HEK293 (cell line): ENCODE data around the gene SCRT2.
"Not testable (repeated sequence)": the region's sequence is repeated elsewhere in the genome, so short reads cannot be mapped to it uniquely, and the experiment has no call there.

Source experiments
- CTCF ChIA-PET: fragments of 350-600 bp; formaldehyde crosslinking; extraction: SDS; loops from one replicate; lab custom pipeline; 2021; ENCODE audit warnings: antibody characterized with exemption; lab: Yijun Ruan, JAX
- POLR2A ChIA-PET: fragments of 300-600 bp; formaldehyde crosslinking; extraction: SDS; loops from one replicate; lab custom pipeline; 2020; ENCODE audit warnings: antibody characterized with exemption, inconsistent platforms; lab: Yijun Ruan, JAX
- H3K27ac ChIP-seq: fragments of 200-500 bp; sonication (Bioruptor generic); 2 replicates; pipeline ENCODE4 v1.5.1; 2014; ENCODE audit warnings: low read depth, low read length, control low read depth, inconsistent platforms; ENCODE audit errors: extremely low read depth
- H3K36me3 ChIP-seq, 2 experiments: fragments of 200-500 bp in 1 of 2; sonication (Bioruptor generic) in 1 of 2; 1 replicate in 1 of 2; 2 replicates in 1 of 2; pipeline ENCODE4 v1.5.1; 2014 to 2017; ENCODE audit warnings: inconsistent platforms in 2 of 2, low read length in 2 of 2; ENCODE audit not compliant: control insufficient read depth in 2 of 2, insufficient read depth in 1 of 2
- H3K4me1 ChIP-seq: fragments of 200-500 bp; sonication (Bioruptor generic); 2 replicates; pipeline ENCODE4 v1.5.1; 2014; ENCODE audit warnings: mild to moderate bottlenecking, low read length, inconsistent platforms; ENCODE audit not compliant: control insufficient read depth, insufficient read depth
- H3K4me3 ChIP-seq: 2 replicates; pipeline ENCODE4 v1.5.1; 2011; ENCODE audit warnings: low read depth, mild to moderate bottlenecking, control low read depth, low read length, moderate library complexity
- H3K9me3 ChIP-seq: fragments of 200-500 bp; sonication (Bioruptor generic); 2 replicates; pipeline ENCODE4 v1.5.1; 2014; ENCODE audit warnings: low read depth, low read length, inconsistent platforms; ENCODE audit not compliant: control insufficient read depth, insufficient read depth
- GLIS1 ChIP-seq: fragments of 450-650 bp; formaldehyde crosslinking; IDR thresholded peaks from 2 replicates; pipeline ENCODE4 v1.5.1; 2016; ENCODE audit warnings: missing biosample characterization, missing genetic modification characterization
- PATZ1 ChIP-seq: fragments of 450-650 bp; formaldehyde crosslinking; IDR thresholded peaks from 2 replicates; pipeline ENCODE4 v1.5.1; 2016; ENCODE audit warnings: missing biosample characterization, missing genetic modification characterization
- SP2 ChIP-seq: fragments of 450-650 bp; formaldehyde crosslinking; IDR thresholded peaks from 2 replicates; pipeline ENCODE4 v1.5.1; 2016; ENCODE audit warnings: missing biosample characterization, missing genetic modification characterization
- ZBTB17 ChIP-seq: fragments of 450-650 bp; formaldehyde crosslinking; IDR thresholded peaks from 2 replicates; pipeline ENCODE4 v1.5.1; 2016; ENCODE audit warnings: missing biosample characterization, missing genetic modification characterization
- ZBTB48 ChIP-seq: fragments of 450-650 bp; formaldehyde crosslinking; IDR thresholded peaks from 2 replicates; pipeline ENCODE4 v1.5.1; 2016; ENCODE audit warnings: missing biosample characterization, missing genetic modification characterization
- ZNF510 ChIP-seq: fragments of 450-650 bp; formaldehyde crosslinking; IDR thresholded peaks from 2 replicates; pipeline ENCODE4 v1.5.1; 2018; ENCODE audit warnings: mild to moderate bottlenecking, missing genetic modification characterization, missing biosample characterization; ENCODE audit not compliant: insufficient replicate concordance
- ZNF558 ChIP-seq: fragments of 450-650 bp; formaldehyde crosslinking; IDR thresholded peaks from 2 replicates; pipeline ENCODE4 v1.5.1; 2016; ENCODE audit warnings: missing biosample characterization, missing genetic modification characterization
- ZNF658 ChIP-seq: fragments of 450-650 bp; formaldehyde crosslinking; IDR thresholded peaks from 2 replicates; pipeline ENCODE4; 2016; ENCODE audit warnings: missing biosample characterization, missing genetic modification characterization
- ZSCAN23 ChIP-seq: fragments of 450-650 bp; formaldehyde crosslinking; IDR thresholded peaks from 2 replicates; pipeline ENCODE4 v1.5.1; 2016; ENCODE audit warnings: missing biosample characterization, missing genetic modification characterization
- TF ChIP-seq, protein P1 (sequence below): fragments of 450-650 bp; formaldehyde crosslinking; IDR thresholded peaks from 2 replicates; pipeline ENCODE4 v1.5.1; 2016; ENCODE audit warnings: missing biosample characterization, missing genetic modification characterization
- TF ChIP-seq, protein P2 (sequence below): fragments of 450-650 bp; formaldehyde crosslinking; IDR thresholded peaks from 2 replicates; pipeline ENCODE4 v1.5.1; 2016; ENCODE audit warnings: missing biosample characterization, missing genetic modification characterization
- TF ChIP-seq, protein P3 (sequence below): fragments of 450-650 bp; formaldehyde crosslinking; optimal IDR thresholded peaks from 2 replicates; pipeline ENCODE3; 2016; ENCODE audit warnings: missing biosample characterization, mild to moderate bottlenecking, missing genetic modification characterization

The SCRT2 gene

DNA sequence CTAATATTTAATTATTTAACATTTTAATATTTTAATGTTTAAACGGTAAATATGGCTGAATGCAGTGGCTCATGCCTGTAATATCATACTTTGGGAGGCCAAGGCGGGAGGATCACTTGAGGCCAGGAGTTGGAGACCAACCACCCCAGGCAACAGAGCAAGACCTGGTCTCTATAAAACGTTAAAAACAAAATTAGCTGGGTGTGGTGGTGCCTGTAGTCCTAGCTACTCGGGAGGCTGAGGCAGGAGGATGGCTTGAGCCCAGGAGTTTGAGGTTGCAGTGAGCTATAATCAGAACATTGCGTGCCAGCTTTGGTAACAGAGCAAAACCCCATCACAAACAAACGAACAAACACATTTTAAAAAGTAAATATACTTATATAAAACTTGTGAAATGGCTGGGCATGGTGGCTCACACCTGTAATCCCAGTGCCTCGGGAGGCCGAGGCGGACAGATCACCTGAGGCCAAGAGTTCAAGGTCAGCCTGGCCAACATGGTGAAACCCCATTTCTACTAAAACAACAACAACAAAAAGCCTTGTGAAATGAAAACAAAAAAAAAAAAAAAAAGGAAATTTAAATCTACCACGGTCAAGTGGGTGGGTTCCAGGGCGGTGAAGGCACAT is 30.8 kb downstream of the SCRT2 start:
- no peak overlapping the region for H3K4me3 ChIP-seq
- no peaks in the 10 kb centered on the region for H3K4me1 ChIP-seq
- CTCF ChIA-PET, result interaction anchor here (0.5 to 4.1 kb wide), 56 partner anchors 9 to 1630 kb away, joined by 3 to 130 read pairs (median 5); partner anchors contain the start of genes CSNK2A1, TCF15 and TRIB3
- H3K9me3 ChIP-seq, result no peaks in the 10 kb centered on the region
- POLR2A ChIA-PET, result interaction anchor here (0.7 to 1.4 kb wide), 6 partner anchors 42 to 264 kb away, joined by 3 to 8 read pairs (median 4); partner anchors contain the start of genes CSNK2A1 and TRIB3
- no peak overlapping the region for H3K27ac ChIP-seq
- H3K36me3 ChIP-seq, result peaks cover 5 to 31% of the 10 kb centered on the region in 2 experiments; a peak in 2 of 3 replicates
- TF ChIP-seq GLIS1 (no peak), ZSCAN23 (tag by site-specific recombination) (no peak), ZNF558 (no peak), ZNF658 (tag by site-specific recombination) (no peak)

DNA sequence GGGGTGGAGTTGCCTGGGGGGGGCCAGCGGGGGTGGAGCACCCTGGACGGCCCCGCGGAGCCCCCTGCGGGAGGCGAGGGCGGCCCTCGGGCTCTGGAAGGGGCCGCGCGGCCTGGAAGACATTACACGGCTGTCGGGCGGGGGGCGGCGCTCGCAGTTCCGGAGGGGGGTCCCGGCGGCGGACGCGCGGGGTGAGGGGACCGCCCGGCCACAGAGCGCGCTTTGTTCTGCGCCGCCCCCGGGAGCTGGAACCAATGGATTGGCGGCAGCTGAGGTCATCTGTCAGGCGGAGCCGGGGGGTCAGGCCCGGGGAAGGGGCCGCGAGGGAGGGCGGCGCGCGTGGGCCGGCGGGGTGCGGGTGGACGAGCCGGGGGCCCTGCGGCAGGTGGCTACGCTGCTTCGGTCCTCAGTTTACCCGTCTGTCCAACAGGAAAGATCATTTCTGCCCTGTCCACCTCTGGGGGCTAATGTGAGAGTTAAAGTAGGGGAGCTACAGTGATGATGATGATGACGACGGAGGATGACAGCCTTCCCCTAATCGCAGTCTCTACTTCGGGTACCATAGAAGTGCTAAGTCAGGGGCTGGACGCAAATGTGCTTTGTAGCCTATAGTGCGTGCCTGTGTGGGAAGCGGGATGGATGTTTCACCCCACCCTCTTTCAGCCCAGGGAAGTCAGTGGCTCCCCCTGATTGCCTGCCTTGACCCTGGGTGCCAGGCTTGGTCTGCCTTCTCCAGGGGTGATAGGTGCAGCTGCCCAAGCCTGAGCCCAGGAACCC is 33.0 kb downstream of the SCRT2 start:
- ChIA-PET POLR2A (no interaction called here), CTCF (interaction anchor here (0.7 to 2.2 kb wide), 2 partner anchors 9 to 80 kb away, joined by 3 to 8 read pairs; no protein-coding TSS in a partner anchor)
- Histone ChIP-seq H3K36me3 (peaks cover 0 to 9% of the 10 kb centered on the region in 2 experiments; a peak in 1 of 3 replicates), H3K4me3 (no peak overlapping the region), H3K9me3 (no peaks in the 10 kb centered on the region), H3K4me1 (no peaks in the 10 kb centered on the region), H3K27ac (no peak overlapping the region)
- TF ChIP-seq PATZ1, result peak; percentile 22; the same call in 1 of the 2 replicates
- no peak for TF ChIP-seq ZNF510 (tag by site-specific recombination)
- 0 out of 2 replicates have a peak, but pooled peaks have one; percentile 8 for TF ChIP-seq SP2 (tag by site-specific recombination)

DNA sequence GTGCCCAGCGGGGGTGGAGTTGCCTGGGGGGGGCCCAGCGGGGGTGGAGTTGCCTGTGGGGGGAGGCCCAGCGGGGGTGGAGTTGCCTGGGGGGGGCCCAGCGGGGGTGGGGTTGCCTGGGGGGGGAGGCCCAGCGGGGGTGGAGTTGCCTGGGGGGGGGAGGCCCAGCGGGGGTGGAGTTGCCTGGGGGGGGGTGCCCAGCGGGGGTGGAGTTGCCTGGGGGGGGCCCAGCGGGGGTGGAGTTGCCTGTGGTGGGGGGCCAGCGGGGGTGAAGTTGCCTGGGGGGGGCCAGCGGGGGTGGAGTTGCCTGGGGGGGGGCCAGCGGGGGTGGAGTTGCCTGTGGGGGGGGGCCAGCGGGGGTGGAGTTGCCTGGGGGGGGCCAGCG is 33.6 kb downstream of the SCRT2 start:
- POLR2A ChIA-PET, H3K9me3 ChIP-seq, H3K36me3 ChIP-seq, H3K4me3 ChIP-seq, H3K4me1 ChIP-seq, H3K27ac ChIP-seq: not testable (repeated sequence)
- CTCF ChIA-PET, result interaction anchor here (0.9 to 2.2 kb wide), 3 partner anchors 80 to 94 kb away, joined by 3 to 8 read pairs (median 4); no protein-coding TSS in a partner anchor

- TF ChIP-seq, protein P1, sequence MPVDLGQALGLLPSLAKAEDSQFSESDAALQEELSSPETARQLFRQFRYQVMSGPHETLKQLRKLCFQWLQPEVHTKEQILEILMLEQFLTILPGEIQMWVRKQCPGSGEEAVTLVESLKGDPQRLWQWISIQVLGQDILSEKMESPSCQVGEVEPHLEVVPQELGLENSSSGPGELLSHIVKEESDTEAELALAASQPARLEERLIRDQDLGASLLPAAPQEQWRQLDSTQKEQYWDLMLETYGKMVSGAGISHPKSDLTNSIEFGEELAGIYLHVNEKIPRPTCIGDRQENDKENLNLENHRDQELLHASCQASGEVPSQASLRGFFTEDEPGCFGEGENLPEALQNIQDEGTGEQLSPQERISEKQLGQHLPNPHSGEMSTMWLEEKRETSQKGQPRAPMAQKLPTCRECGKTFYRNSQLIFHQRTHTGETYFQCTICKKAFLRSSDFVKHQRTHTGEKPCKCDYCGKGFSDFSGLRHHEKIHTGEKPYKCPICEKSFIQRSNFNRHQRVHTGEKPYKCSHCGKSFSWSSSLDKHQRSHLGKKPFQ (tag by site-specific recombination), result peak; percentile 62; the same call in 1 of the 2 replicates
- TF ChIP-seq ZBTB17, result peak; percentile 74
- TF ChIP-seq, protein P2, sequence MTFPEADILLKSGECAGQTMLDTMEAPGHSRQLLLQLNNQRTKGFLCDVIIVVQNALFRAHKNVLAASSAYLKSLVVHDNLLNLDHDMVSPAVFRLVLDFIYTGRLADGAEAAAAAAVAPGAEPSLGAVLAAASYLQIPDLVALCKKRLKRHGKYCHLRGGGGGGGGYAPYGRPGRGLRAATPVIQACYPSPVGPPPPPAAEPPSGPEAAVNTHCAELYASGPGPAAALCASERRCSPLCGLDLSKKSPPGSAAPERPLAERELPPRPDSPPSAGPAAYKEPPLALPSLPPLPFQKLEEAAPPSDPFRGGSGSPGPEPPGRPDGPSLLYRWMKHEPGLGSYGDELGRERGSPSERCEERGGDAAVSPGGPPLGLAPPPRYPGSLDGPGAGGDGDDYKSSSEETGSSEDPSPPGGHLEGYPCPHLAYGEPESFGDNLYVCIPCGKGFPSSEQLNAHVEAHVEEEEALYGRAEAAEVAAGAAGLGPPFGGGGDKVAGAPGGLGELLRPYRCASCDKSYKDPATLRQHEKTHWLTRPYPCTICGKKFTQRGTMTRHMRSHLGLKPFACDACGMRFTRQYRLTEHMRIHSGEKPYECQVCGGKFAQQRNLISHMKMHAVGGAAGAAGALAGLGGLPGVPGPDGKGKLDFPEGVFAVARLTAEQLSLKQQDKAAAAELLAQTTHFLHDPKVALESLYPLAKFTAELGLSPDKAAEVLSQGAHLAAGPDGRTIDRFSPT (tag by site-specific recombination), result peak; percentile 51; the same call in 1 of the 2 replicates
- peak; percentile 60 for TF ChIP-seq ZBTB48 (tag by site-specific recombination)
- TF ChIP-seq GLIS1, result peak; percentile 83
- TF ChIP-seq, protein P3, sequence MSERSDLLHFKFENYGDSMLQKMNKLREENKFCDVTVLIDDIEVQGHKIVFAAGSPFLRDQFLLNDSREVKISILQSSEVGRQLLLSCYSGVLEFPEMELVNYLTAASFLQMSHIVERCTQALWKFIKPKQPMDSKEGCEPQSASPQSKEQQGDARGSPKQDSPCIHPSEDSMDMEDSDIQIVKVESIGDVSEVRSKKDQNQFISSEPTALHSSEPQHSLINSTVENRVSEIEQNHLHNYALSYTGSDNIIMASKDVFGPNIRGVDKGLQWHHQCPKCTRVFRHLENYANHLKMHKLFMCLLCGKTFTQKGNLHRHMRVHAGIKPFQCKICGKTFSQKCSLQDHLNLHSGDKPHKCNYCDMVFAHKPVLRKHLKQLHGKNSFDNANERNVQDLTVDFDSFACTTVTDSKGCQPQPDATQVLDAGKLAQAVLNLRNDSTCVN (tag by site-specific recombination), result no peak
- Histone ChIP-seq H3K4me1 (no peaks in the 10 kb centered on the region), H3K9me3 (no peaks in the 10 kb centered on the region), H3K27ac (no peak overlapping the region), H3K36me3 (no peaks in the 10 kb centered on the region), H3K4me3 (no peak overlapping the region)
- ChIA-PET CTCF (interaction anchor here (0.9 to 1.1 kb wide), 3 partner anchors 78 to 95 kb away, joined by 3 to 4 read pairs (median 3); no protein-coding TSS in a partner anchor), POLR2A (no interaction called here)
These were observed 34.1 kb downstream of the SCRT2 start for GRCh38 chr20:641516-641875.
